ENCODE data around the gene GPX5.

GPX5 gene

DNA sequence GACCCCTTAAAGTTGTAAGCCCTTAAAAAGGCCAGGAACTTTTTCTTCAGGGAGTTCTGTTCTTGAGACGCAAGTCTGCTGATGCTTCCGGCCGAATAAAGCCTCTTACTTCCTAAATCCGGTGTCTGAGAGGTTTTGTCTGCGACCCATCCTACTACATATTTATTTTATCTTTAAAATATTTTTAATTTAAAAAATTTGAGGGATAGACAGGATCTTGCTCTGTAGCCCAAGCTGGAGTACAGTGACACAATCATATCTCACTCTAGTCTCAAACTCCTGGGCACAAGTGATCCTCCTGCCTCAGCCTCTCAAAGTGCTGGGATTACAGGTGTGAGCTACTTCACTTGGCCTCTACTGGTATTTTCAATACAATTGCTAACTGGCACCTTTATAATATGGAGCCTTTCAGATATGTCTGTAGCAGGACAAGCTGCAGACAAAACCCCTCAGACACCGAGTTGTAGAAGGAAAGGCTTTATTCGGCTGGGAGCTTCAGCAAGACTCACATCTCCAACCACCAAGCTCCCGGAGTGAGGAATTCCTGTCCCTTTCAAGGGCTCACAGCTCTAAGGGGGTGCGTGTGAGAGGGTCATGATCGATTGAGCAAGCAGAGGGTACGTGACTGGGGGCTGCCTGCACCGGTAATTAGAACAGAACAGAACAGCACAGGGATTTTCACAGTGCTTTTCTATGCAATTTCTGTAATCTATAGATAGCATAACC lies 41.0 kb downstream of the GPX5 start:
- H3K27me3 ChIP-seq (ENCODE audit: control insufficient read depth, insufficient read depth, low read length), result no peaks in the 10 kb centered on the region
- no peaks in the 10 kb centered on the region for H3K36me3 ChIP-seq (ENCODE audit: insufficient read depth, low read length)

DNA sequence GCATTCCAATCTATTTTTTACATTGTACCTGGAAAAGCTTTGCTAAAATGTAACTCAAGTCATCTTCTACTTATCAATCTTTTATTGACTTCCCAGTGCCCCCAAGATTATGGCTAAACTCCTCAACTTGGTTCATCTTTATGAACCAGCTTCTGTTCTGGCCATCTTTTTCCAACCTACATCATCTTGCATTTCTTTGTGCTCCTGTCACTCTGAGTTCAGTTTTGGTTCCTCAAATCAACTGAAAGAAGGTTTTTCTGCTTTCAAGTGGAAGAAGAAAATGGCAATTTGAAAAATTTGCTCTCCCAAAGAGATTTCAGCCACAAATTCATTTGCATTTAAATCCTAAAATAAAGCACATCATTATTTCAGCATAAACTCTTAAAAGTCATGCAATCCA lies 41.8 kb downstream of the GPX5 start:
- no peaks in the 10 kb centered on the region for H3K27me3 ChIP-seq (ENCODE audit: control insufficient read depth, insufficient read depth, low read length)

More for the DNA sequence above, 41.0 kb downstream of the GPX5 start:
- H3K4me3 ChIP-seq (ENCODE audit: low read length), result no peak overlapping the region
- H3K4me2 ChIP-seq (ENCODE audit: low read length), result no peak overlapping the region
- no peak overlapping the region for H3K9ac ChIP-seq (ENCODE audit: low read depth, low read length)
- no peaks in the 10 kb centered on the region for H3K4me1 ChIP-seq (ENCODE audit: control insufficient read depth, insufficient read depth, low read length)
- no peaks in the 10 kb centered on the region for H3K9me3 ChIP-seq (replicated peaks; ENCODE audit: low read length)

DNA sequence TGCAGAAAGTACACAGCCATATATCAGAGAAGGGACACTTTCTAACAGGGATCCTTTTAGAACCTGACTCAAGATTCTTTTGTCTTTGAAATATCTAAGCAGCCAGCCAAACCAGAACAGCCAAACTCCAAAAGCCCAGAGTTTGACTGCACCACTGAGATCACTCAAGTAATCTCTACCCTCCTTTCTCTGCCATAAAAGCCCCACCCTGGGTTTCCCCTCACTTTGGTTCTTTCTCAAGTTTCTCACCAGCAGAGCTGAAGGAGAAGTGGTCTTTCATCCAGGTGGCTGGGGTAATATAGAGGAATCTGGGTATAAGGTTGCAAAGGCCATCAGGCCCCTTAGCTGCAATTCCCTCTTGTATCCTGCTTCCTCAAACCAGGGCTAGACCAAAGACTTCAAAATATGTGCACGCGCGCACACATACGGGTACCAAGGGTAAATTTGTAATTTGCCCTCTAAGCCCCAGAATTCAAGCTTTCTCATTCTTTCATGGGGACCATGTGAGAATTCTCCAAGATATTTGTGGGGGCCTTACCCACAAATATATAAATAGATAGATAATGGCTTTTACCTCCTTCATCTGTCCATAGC lies 42.9 kb downstream of the GPX5 start:
- H3K9me3 ChIP-seq (replicated peaks; ENCODE audit: low read length), result no peaks in the 10 kb centered on the region
- H3K36me3 ChIP-seq (ENCODE audit: insufficient read depth, low read length), result no peaks in the 10 kb centered on the region
- H3K27me3 ChIP-seq (ENCODE audit: control insufficient read depth, insufficient read depth, low read length), result no peaks in the 10 kb centered on the region
- no peak overlapping the region for H3K9ac ChIP-seq (ENCODE audit: low read depth, low read length)
- H3K4me3 ChIP-seq (ENCODE audit: low read length), result no peak overlapping the region
- H3K4me1 ChIP-seq (ENCODE audit: control insufficient read depth, insufficient read depth, low read length), result no peaks in the 10 kb centered on the region
- H3K4me2 ChIP-seq (ENCODE audit: low read length), result no peak overlapping the region

More for the DNA sequence above, 41.8 kb downstream of the GPX5 start:
- Histone ChIP-seq H3K9ac (ENCODE audit: low read depth, low read length) (no peak overlapping the region), H3K4me2 (ENCODE audit: low read length) (no peak overlapping the region), H3K4me1 (ENCODE audit: control insufficient read depth, insufficient read depth, low read length) (no peaks in the 10 kb centered on the region), H3K36me3 (ENCODE audit: insufficient read depth, low read length) (no peaks in the 10 kb centered on the region), H3K9me3 (replicated peaks; ENCODE audit: low read length) (no peaks in the 10 kb centered on the region), H3K4me3 (ENCODE audit: low read length) (no peak overlapping the region)

DNA sequence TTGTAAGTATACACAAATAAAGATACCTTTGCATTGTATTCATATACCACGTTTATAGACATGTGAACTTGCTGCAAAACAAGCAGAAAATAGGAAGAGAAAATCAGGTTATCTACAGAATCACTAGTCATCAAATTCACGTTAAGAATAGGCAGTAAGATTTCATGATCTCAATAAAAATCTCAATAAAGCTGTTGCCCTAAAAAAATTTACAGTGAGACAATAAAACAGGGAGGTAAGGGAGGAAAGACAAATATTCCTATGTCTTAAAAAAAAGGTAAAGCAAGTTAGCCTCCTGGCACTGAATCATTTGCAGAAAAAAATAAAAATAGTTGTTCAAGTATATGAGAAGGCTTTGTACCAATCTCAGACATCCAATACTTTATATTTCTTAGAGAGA lies 44.1 kb downstream of the GPX5 start:
- H3K9ac ChIP-seq (ENCODE audit: low read depth, low read length), result no peak overlapping the region
- no peak overlapping the region for H3K4me2 ChIP-seq (ENCODE audit: low read length)
- H3K27me3 ChIP-seq (ENCODE audit: control insufficient read depth, insufficient read depth, low read length), result no peaks in the 10 kb centered on the region
- H3K4me1 ChIP-seq (ENCODE audit: control insufficient read depth, insufficient read depth, low read length), result no peaks in the 10 kb centered on the region
- no peak overlapping the region for H3K4me3 ChIP-seq (ENCODE audit: low read length)
- H3K36me3 ChIP-seq (ENCODE audit: insufficient read depth, low read length), result no peaks in the 10 kb centered on the region
- no peaks in the 10 kb centered on the region for H3K9me3 ChIP-seq (replicated peaks; ENCODE audit: low read length)

DNA sequence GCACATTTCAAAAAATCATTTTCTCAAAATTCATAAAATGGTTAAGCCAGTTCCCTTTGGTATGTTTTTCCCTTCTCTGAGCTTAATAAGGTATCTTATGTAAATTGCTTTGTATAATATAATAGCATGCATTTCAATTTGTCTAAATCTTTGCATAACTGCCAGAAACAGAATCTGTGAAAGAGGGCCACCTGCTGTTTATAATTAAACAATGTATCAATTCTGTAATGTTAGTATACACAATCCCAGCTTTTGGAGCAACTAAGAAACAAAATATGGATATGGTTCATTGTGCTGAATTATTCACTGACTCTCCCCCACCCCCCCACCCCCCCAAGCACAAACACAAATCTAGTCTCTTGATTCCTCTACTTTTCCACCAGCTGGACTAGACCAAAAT lies 54.8 kb downstream of the GPX5 start:
- Histone ChIP-seq H3K27me3 (ENCODE audit: control insufficient read depth, insufficient read depth, low read length) (peaks cover 7% of the 10 kb centered on the region), H3K9me3 (replicated peaks; ENCODE audit: low read length) (no peaks in the 10 kb centered on the region), H3K9ac (ENCODE audit: low read depth, low read length) (no peak overlapping the region), H3K36me3 (ENCODE audit: insufficient read depth, low read length) (no peaks in the 10 kb centered on the region), H3K4me3 (ENCODE audit: low read length) (no peak overlapping the region), H3K4me2 (ENCODE audit: low read length) (no peak overlapping the region), H3K4me1 (ENCODE audit: control insufficient read depth, insufficient read depth, low read length) (no peaks in the 10 kb centered on the region)

DNA sequence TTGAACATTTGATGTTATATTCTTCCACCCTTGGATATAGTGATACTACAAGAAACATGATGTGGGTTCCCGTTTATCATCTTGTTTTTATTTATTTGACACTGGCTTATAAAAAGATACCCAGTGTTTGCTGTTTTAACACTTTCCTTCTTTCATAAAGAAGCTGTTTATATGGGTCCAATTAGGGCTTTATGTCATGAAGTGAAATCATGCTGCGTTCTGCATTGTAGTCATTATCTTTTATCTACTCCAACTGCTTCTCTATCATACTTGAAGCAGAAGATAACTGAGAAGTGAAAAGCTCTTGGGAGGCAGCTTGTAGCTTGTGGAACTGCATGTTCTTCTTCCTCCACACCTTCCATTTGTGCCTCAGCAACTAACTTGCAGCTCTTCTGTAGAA lies 57.8 kb downstream of the GPX5 start:
- Histone ChIP-seq H3K9ac (ENCODE audit: low read depth, low read length) (no peak overlapping the region), H3K4me1 (ENCODE audit: control insufficient read depth, insufficient read depth, low read length) (no peaks in the 10 kb centered on the region), H3K4me2 (ENCODE audit: low read length) (no peak overlapping the region), H3K4me3 (ENCODE audit: low read length) (no peak overlapping the region), H3K36me3 (ENCODE audit: insufficient read depth, low read length) (no peaks in the 10 kb centered on the region), H3K9me3 (replicated peaks; ENCODE audit: low read length) (no peaks in the 10 kb centered on the region), H3K27me3 (ENCODE audit: control insufficient read depth, insufficient read depth, low read length) (peaks cover 33% of the 10 kb centered on the region)
